Calu3 (cell line): ENCODE measurements around the gene PRKAG2. TPM values are rescaled to one million over a fixed set of nuclear protein-coding genes. Genes with fewer than 3 reads are reported as not detected.
A peak's percentile ranks its signal among the peaks of the same experiment; 100 is the strongest.
"Not testable (repeated sequence)": the region's sequence is repeated elsewhere in the genome, so short reads cannot be mapped to it uniquely, and the experiment has no call there.

Experiments
- BruUV-seq: library from RNA; stranded (reverse); fragments of 400-500 nt; replicated peaks from 2 replicates; lab custom pipeline; 2021; lab: Mats Ljungman, UMichigan
- CTCF ChIA-PET: fragments of 300-600 bp; sonication (Branson Sonifier 250); formaldehyde crosslinking; loops from one replicate; lab custom pipeline; 2022; ENCODE audit warnings: antibody characterized with exemption; lab: Charles Lee
- DNase-seq: peaks from one replicate; pipeline ENCODE4 v3.0.0; 2022
- H3K27ac Mint-ChIP-seq: one replicate; pipeline ENCODE4 v1.8.0; 2022; ENCODE audit warnings: mixed read lengths; ENCODE audit not compliant: unreplicated experiment
- H3K27me3 Mint-ChIP-seq: one replicate; pipeline ENCODE4 v1.8.0; 2022; ENCODE audit warnings: mixed read lengths; ENCODE audit not compliant: unreplicated experiment
- H3K36me3 Mint-ChIP-seq: one replicate; pipeline ENCODE4 v1.8.0; 2022; ENCODE audit warnings: mild to moderate bottlenecking, moderate library complexity, mixed read lengths; ENCODE audit not compliant: insufficient read depth, unreplicated experiment
- H3K4me1 Mint-ChIP-seq: one replicate; pipeline ENCODE4 v1.8.0; 2022; ENCODE audit warnings: mild to moderate bottlenecking, low read depth, mixed read lengths; ENCODE audit not compliant: unreplicated experiment
- H3K4me3 Mint-ChIP-seq: one replicate; pipeline ENCODE4 v1.8.0; 2022; ENCODE audit warnings: mild to moderate bottlenecking, low read depth, moderate library complexity, mixed read lengths; ENCODE audit not compliant: unreplicated experiment
- H3K9me3 Mint-ChIP-seq: one replicate; pipeline ENCODE4 v1.8.0; 2022; ENCODE audit warnings: low read depth, mixed read lengths; ENCODE audit not compliant: unreplicated experiment
- intact Hi-C: fragments of 100-400 bp; cut with micrococcal nuclease; formaldehyde crosslinking; loops from one replicate; pipeline ENCODE4 v1.10.0; 2022; ENCODE audit not compliant: unreplicated experiment
- total RNA-seq: library from RNA; stranded (reverse); gene quantifications from 2 replicates; pipeline ENCODE4 v1.2.3, GENCODE V29; 2022
- TF ChIP-seq, protein P1 (sequence below): fragments of 200-600 bp; IDR thresholded peaks from one replicate; pipeline ENCODE4 v1.8.0; 2022; ENCODE audit warnings: antibody characterized with exemption; ENCODE audit not compliant: unreplicated experiment

The PRKAG2 gene
- total RNA-seq, 1 experiment from 2014 or later = 22.4 TPM

DNA sequence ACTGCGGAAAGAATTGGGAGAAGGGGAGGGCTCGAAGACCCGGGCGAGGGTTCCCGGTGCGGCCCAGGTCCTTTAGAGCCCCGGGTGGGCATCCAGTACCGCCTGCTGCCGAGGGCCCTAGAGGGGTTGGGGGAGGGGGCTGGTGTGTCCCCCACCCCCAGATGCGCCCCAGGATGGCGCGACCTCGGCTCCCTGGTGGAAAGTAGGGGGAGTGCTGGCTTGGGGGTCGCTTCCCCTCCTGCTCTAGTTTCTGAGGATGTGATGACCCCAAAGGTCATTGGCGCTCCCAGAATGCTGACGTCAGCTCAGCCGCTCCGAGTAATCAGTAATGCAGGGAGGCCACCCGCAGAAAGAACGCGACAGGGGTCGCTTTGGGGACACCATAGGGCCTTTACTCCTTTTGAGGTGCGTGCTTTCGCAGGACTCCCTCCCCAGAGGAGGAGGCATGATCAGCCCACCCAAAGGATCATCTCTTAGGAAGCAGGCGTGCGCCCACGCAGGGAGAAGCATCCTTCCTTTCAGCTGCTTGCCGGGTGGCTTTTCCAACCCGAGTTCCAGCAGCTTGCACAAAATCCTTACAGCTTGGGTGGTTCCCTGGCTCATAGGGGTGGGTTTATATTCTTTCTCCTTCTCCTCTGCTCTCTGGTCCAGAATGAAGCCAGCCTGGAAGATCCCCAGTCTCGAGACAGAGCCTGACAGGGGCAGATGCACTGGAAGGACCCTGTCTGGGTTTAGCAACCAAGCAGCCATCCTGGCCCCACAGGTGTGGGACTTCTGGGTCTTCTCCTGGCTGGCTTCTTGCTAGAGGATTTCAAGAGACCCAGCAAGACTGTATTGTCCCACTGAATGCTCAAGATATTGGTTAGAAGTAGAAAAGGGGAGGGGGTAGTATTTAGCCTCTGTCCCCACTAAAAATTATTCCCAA lies 1.3 kb upstream of the PRKAG2 start:
- CTCF ChIA-PET = interaction anchor here (1.9 kb wide), 1 partner anchor 96 kb away, joined by 5 read pairs; no protein-coding TSS in a partner anchor
- H3K36me3 Mint-ChIP-seq = peaks cover 27% of the 10 kb centered on the region
- BruUV-seq = no TSS peak
- no peak for DNase-seq
- H3K9me3 Mint-ChIP-seq = no peaks in the 10 kb centered on the region
- H3K27ac Mint-ChIP-seq = no peak overlapping the region
- intact Hi-C loops = no loop called here
- H3K4me1 Mint-ChIP-seq = no peaks in the 10 kb centered on the region
- TF ChIP-seq, protein P1, sequence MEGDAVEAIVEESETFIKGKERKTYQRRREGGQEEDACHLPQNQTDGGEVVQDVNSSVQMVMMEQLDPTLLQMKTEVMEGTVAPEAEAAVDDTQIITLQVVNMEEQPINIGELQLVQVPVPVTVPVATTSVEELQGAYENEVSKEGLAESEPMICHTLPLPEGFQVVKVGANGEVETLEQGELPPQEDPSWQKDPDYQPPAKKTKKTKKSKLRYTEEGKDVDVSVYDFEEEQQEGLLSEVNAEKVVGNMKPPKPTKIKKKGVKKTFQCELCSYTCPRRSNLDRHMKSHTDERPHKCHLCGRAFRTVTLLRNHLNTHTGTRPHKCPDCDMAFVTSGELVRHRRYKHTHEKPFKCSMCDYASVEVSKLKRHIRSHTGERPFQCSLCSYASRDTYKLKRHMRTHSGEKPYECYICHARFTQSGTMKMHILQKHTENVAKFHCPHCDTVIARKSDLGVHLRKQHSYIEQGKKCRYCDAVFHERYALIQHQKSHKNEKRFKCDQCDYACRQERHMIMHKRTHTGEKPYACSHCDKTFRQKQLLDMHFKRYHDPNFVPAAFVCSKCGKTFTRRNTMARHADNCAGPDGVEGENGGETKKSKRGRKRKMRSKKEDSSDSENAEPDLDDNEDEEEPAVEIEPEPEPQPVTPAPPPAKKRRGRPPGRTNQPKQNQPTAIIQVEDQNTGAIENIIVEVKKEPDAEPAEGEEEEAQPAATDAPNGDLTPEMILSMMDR = no peak
- peaks cover 59% of the 10 kb centered on the region for H3K27me3 Mint-ChIP-seq
- H3K4me3 Mint-ChIP-seq = peak overlapping the region; percentile 88

DNA sequence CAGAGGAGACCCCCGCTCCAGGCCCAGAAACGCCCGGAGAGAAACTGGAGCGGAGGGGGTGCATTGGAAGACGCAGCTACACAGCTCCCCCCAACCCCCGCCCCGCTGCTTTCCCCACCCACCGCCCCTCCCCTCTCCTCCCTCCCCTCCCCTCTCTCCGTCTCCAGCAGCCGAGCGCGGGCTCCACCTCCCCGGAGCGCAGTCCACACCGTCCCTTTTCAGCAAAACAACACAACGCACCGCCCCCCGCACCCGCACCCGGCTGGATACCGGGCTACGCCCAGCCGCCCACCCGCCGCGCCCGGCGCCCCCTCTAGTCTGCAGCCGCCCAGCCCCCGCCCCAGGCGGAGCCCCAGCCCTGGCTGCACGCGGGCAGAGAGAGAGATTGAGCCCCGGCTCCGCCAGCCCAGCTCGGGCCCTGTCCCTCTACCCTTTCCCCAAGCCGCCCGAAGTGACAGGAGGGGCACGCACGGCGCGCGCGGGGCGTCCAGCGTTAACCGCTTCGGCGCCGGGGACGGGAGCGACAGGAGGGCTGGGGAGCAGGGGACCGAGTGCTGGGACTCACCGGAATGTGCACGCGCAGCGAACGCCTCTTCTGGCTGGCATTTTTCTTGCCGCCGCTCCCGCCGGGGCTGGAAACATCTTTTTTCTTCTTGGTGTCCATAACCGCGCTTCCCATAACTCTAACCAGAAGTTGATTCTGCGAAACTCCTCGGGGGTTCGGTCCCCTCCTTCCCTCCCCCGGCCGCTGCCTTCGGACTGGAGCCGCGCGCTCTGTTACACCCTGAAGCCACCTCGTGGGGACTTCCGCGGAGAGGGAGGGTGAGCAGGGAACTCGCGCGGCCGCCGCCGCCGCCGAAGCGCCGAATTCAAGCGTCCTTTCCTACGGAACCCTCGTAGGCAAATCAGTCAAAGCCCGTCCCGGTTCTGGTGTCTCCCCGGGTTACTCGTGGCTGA lies 695 bp downstream of the PRKAG2 start:
- Mint-ChIP-seq H3K4me3 (peak overlapping the region; percentile 88), H3K9me3 (no peaks in the 10 kb centered on the region), H3K27ac (peak overlapping the region; percentile 44), H3K36me3 (peaks cover 27% of the 10 kb centered on the region), H3K4me1 (no peaks in the 10 kb centered on the region), H3K27me3 (peaks cover 59% of the 10 kb centered on the region)
- DNase-seq = peak; percentile 56
- no TSS peak for BruUV-seq
- intact Hi-C loops = no loop called here
- CTCF ChIA-PET = interaction anchor here (0.5 to 1.9 kb wide), 5 partner anchors 12 to 223 kb away, joined by 3 to 6 read pairs (median 4); no protein-coding TSS in a partner anchor
- TF ChIP-seq, protein P1 = no peak

DNA sequence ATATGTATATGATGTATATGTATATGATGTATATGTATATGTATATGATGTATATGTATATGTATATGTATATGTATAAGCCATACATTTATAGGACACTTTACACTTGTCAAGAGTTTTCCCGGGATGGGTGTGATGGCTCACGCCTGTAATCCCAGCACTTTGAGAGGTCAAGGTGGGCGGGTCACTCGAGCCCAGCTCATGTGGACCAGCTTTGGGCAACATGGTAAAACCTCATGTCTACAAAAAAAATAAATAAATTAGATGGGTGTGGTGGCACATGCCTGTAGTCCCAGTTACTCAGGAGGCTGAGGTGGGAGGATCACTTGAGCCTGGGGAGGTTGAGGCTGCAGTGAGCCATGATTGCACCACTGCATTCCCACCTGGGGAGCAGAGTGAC lies 2.4 kb downstream of the PRKAG2 start:
- BruUV-seq, H3K9me3 Mint-ChIP-seq, DNase-seq, H3K4me3 Mint-ChIP-seq, intact Hi-C loops, H3K27ac Mint-ChIP-seq, H3K4me1 Mint-ChIP-seq: not testable (repeated sequence)
- CTCF ChIA-PET = interaction anchor here (0.6 kb wide), 1 partner anchor 148 kb away, joined by 5 read pairs; no protein-coding TSS in a partner anchor
- H3K36me3 Mint-ChIP-seq = peaks cover 27% of the 10 kb centered on the region
- H3K27me3 Mint-ChIP-seq = peaks cover 59% of the 10 kb centered on the region

DNA sequence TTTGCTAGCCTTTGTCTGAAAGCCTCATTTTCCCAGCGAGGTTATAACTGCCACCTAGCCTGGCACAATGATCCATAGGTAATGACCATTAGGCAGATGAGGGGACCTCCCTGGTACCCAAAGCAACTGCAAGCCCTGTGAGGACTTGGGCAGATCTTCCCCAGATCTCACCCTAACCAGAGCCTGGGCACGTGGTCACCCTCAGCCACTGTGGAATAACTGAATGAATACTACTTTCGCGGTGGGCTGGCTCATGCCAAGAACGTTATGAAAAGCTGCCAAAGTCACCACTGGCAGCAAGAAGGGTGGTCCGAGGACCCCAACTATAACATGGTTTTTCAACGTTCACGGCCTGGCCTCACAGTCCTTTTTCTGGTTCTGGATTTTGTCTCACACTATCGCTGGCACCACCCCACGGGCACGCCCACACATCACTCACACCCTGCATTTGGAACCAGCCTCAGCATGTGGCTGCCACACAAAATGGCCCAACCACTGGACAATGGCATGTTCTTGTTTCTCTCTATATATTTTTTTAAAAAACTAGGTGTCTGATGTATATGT lies 3.4 kb downstream of the PRKAG2 start:
- Mint-ChIP-seq H3K27ac (no peak overlapping the region), H3K9me3 (no peaks in the 10 kb centered on the region), H3K4me3 (no peak overlapping the region), H3K4me1 (no peaks in the 10 kb centered on the region), H3K27me3 (peaks cover 59% of the 10 kb centered on the region), H3K36me3 (peaks cover 27% of the 10 kb centered on the region)
- no peak for DNase-seq
- intact Hi-C loops = loop anchor here (2.0 kb wide), 1 partner anchor 91 kb away; no protein-coding TSS in a partner anchor
- TF ChIP-seq, protein P1 = no peak
- BruUV-seq = no TSS peak
- CTCF ChIA-PET = no interaction called here
